Effector memory CD8-positive, alpha-beta T cell (primary cell): ENCODE measurements around the gene SRPRB.

Source experiments
- ATAC-seq: fragments of 150-1000 bp; cut with Tn5 transposase; replicated peaks from 2 replicates; pipeline ENCODE4 v1.10.0; 2021; ENCODE audit warnings: mild to moderate bottlenecking, moderate library complexity
- DNase-seq, 3 experiments: peaks; one replicate each; pipeline ENCODE4 v3.0.0; 2021
- H3K27ac Mint-ChIP-seq, 2 donors: one replicate each; pipeline ENCODE4 v1.8.0; 2022; ENCODE audit warnings: mild to moderate bottlenecking in 2 of 2, mixed read lengths in 2 of 2, moderate library complexity in 2 of 2
- H3K27me3 Mint-ChIP-seq, 2 donors: one replicate each; pipeline ENCODE4 v1.8.0; 2022; ENCODE audit warnings: mixed read lengths in 2 of 2
- H3K36me3 Mint-ChIP-seq: one replicate; pipeline ENCODE4 v1.8.0; 2022; ENCODE audit warnings: mild to moderate bottlenecking, moderate library complexity, mixed read lengths; ENCODE audit not compliant: insufficient read depth
- H3K4me1 Mint-ChIP-seq, 2 donors: one replicate each; pipeline ENCODE4 v1.8.0; 2022; ENCODE audit warnings: low read depth in 2 of 2, mixed read lengths in 2 of 2
- H3K4me3 Mint-ChIP-seq, 2 donors: one replicate each; pipeline ENCODE4 v1.8.0; 2022; ENCODE audit warnings: mild to moderate bottlenecking in 2 of 2, mixed read lengths in 2 of 2, moderate library complexity in 2 of 2
- H3K9me3 Mint-ChIP-seq, 2 donors: one replicate each; pipeline ENCODE4 v1.8.0; 2022; ENCODE audit warnings: mixed read lengths in 2 of 2

SRPRB gene

GRCh38 chr3:133825969-133826727 lies 20.5 kb downstream of the SRPRB start:
- no peaks in the 10 kb centered on the region for H3K27me3 Mint-ChIP-seq
- ATAC-seq (no peak), DNase-seq (no peak)
- H3K4me1 Mint-ChIP-seq, result peaks cover 0 to 2% of the 10 kb centered on the region in 2 donors
- no peak overlapping the region for H3K4me3 Mint-ChIP-seq
- peak overlapping the region in 1 of 2 donors; percentile 20 for H3K27ac Mint-ChIP-seq
- no peaks in the 10 kb centered on the region for H3K9me3 Mint-ChIP-seq
- peaks cover 16% of the 10 kb centered on the region for H3K36me3 Mint-ChIP-seq

- H3K36me3 Mint-ChIP-seq, result peaks cover 11% of the 10 kb centered on the region
- no peaks in the 10 kb centered on the region for H3K9me3 Mint-ChIP-seq
- no peak overlapping the region for H3K4me3 Mint-ChIP-seq
- H3K27ac Mint-ChIP-seq, result peak overlapping the region in 1 of 2 donors; percentile 66
- no peaks in the 10 kb centered on the region for H3K27me3 Mint-ChIP-seq
- DNase-seq (no peak), ATAC-seq (no peak)
- peaks cover 0 to 2% of the 10 kb centered on the region in 2 donors for H3K4me1 Mint-ChIP-seq
Measured at GRCh38 chr3:133827136-133827535, 21.5 kb downstream of the SRPRB start.

GRCh38 chr3:133827684-133828083 lies 22.1 kb downstream of the SRPRB start:
- no peaks in the 10 kb centered on the region for H3K9me3 Mint-ChIP-seq
- H3K36me3 Mint-ChIP-seq, result peaks cover 8% of the 10 kb centered on the region

GRCh38 chr3:133828576-133829309 lies 23.1 kb downstream of the SRPRB start:
- DNase-seq, result no peak
- Mint-ChIP-seq H3K9me3 (no peaks in the 10 kb centered on the region), H3K4me1 (peaks cover 0 to 2% of the 10 kb centered on the region in 2 donors), H3K27ac (peak overlapping the region in 1 of 2 donors; percentile 80), H3K27me3 (peaks cover 0 to 4% of the 10 kb centered on the region in 2 donors), H3K4me3 (no peak overlapping the region), H3K36me3 (peaks cover 8% of the 10 kb centered on the region)
- no peak for ATAC-seq

More at GRCh38 chr3:133827684-133828083, 22.1 kb downstream of the SRPRB start:
- H3K4me1 Mint-ChIP-seq, result peaks cover 0 to 2% of the 10 kb centered on the region in 2 donors
- ATAC-seq, result no peak
- H3K4me3 Mint-ChIP-seq, result no peak overlapping the region
- no peak for DNase-seq
- H3K27me3 Mint-ChIP-seq, result no peaks in the 10 kb centered on the region
- H3K27ac Mint-ChIP-seq, result peak overlapping the region in 1 of 2 donors; percentile 66

- Mint-ChIP-seq H3K27me3 (peaks cover 0 to 5% of the 10 kb centered on the region in 2 donors), H3K9me3 (no peaks in the 10 kb centered on the region), H3K4me3 (no peak overlapping the region), H3K4me1 (peaks cover 0 to 2% of the 10 kb centered on the region in 2 donors), H3K27ac (peak overlapping the region; percentile 71 to 80), H3K36me3 (peaks cover 8% of the 10 kb centered on the region)
- no peak for DNase-seq
- no peak for ATAC-seq
Measured at GRCh38 chr3:133829310-133829707, 23.7 kb downstream of the SRPRB start.

GRCh38 chr3:133830071-133830470 lies 24.5 kb downstream of the SRPRB start:
- ATAC-seq, result no peak
- Mint-ChIP-seq H3K4me3 (no peak overlapping the region), H3K27me3 (peaks cover 0 to 5% of the 10 kb centered on the region in 2 donors), H3K4me1 (peaks cover 0 to 2% of the 10 kb centered on the region in 2 donors), H3K9me3 (no peaks in the 10 kb centered on the region), H3K36me3 (peaks cover 7% of the 10 kb centered on the region), H3K27ac (peak overlapping the region in 1 of 2 donors; percentile 71)
- DNase-seq, result no peak

- Mint-ChIP-seq H3K27ac (no peak overlapping the region), H3K36me3 (peaks cover 11% of the 10 kb centered on the region), H3K4me1 (peaks cover 0 to 2% of the 10 kb centered on the region in 2 donors), H3K27me3 (peaks cover 0 to 5% of the 10 kb centered on the region in 2 donors), H3K9me3 (no peaks in the 10 kb centered on the region), H3K4me3 (no peak overlapping the region)
- no peak for DNase-seq
- ATAC-seq, result no peak
Measured at GRCh38 chr3:133831966-133832801, 26.6 kb downstream of the SRPRB start.

GRCh38 chr3:133832802-133833144 lies 27.2 kb downstream of the SRPRB start:
- no peak overlapping the region for H3K4me3 Mint-ChIP-seq
- DNase-seq (no peak), ATAC-seq (no peak)
- H3K36me3 Mint-ChIP-seq, result peaks cover 11% of the 10 kb centered on the region
- H3K27me3 Mint-ChIP-seq, result peaks cover 0 to 5% of the 10 kb centered on the region in 2 donors
- peaks cover 0 to 2% of the 10 kb centered on the region in 2 donors for H3K4me1 Mint-ChIP-seq
- no peaks in the 10 kb centered on the region for H3K9me3 Mint-ChIP-seq
- no peak overlapping the region for H3K27ac Mint-ChIP-seq

- no peak overlapping the region for H3K4me3 Mint-ChIP-seq
- no peak overlapping the region for H3K27ac Mint-ChIP-seq
- ATAC-seq, result no peak
- H3K36me3 Mint-ChIP-seq, result peaks cover 14% of the 10 kb centered on the region
- H3K4me1 Mint-ChIP-seq, result peaks cover 0 to 2% of the 10 kb centered on the region in 2 donors
- peaks cover 0 to 5% of the 10 kb centered on the region in 2 donors for H3K27me3 Mint-ChIP-seq
- DNase-seq, result no peak
- H3K9me3 Mint-ChIP-seq, result no peaks in the 10 kb centered on the region
Measured at GRCh38 chr3:133833267-133833666, 27.7 kb downstream of the SRPRB start.

- peaks cover 1 to 5% of the 10 kb centered on the region in 2 donors for H3K27me3 Mint-ChIP-seq
- DNase-seq (no peak), ATAC-seq (no peak)
- no peaks in the 10 kb centered on the region for H3K4me1 Mint-ChIP-seq
- no peak overlapping the region for H3K4me3 Mint-ChIP-seq
- no peak overlapping the region for H3K27ac Mint-ChIP-seq
- peaks cover 13% of the 10 kb centered on the region for H3K36me3 Mint-ChIP-seq
- H3K9me3 Mint-ChIP-seq, result no peaks in the 10 kb centered on the region
Measured at GRCh38 chr3:133833880-133834620, 28.4 kb downstream of the SRPRB start.

- Mint-ChIP-seq H3K4me3 (no peak overlapping the region), H3K4me1 (no peaks in the 10 kb centered on the region), H3K9me3 (no peaks in the 10 kb centered on the region), H3K36me3 (peaks cover 11% of the 10 kb centered on the region), H3K27me3 (peaks cover 9% of the 10 kb centered on the region in 2 donors), H3K27ac (no peak overlapping the region)
- ATAC-seq, result no peak
- no peak for DNase-seq
Measured at GRCh38 chr3:133834621-133835417, 29.2 kb downstream of the SRPRB start.

GRCh38 chr3:133835418-133835743 lies 29.8 kb downstream of the SRPRB start:
- no peak overlapping the region for H3K27ac Mint-ChIP-seq
- ATAC-seq (no peak), DNase-seq (no peak)
- no peaks in the 10 kb centered on the region for H3K9me3 Mint-ChIP-seq
- H3K36me3 Mint-ChIP-seq, result peaks cover 11% of the 10 kb centered on the region
- H3K4me1 Mint-ChIP-seq, result no peaks in the 10 kb centered on the region
- H3K4me3 Mint-ChIP-seq, result no peak overlapping the region
- peaks cover 12 to 14% of the 10 kb centered on the region in 2 donors for H3K27me3 Mint-ChIP-seq
